Stimulated activated naive CD8-positive, alpha-beta T cell treated with anti-CD3 and anti-CD28 coated beads, Interleukin-15, Interleukin-2, amounts not matched to agents 100 ng/mL and 50 ng/mL, for 24 hours (primary cell): ENCODE results near the gene CDKAL1.
"Not testable (repeated sequence)": the region's sequence is repeated elsewhere in the genome, so short reads cannot be mapped to it uniquely, and the experiment has no call there.

Experiments used
- H3K27ac Mint-ChIP-seq: one replicate; pipeline ENCODE4 v1.8.0; 2021; ENCODE audit warnings: mild to moderate bottlenecking, mixed read lengths
- H3K27me3 Mint-ChIP-seq: one replicate; pipeline ENCODE4 v1.8.0; 2021; ENCODE audit warnings: mixed read lengths
- H3K36me3 Mint-ChIP-seq: one replicate; pipeline ENCODE4 v1.8.0; 2021; ENCODE audit warnings: low read depth, mixed read lengths
- H3K4me1 Mint-ChIP-seq: one replicate; pipeline ENCODE4 v1.8.0; 2021; ENCODE audit warnings: low read depth, mixed read lengths
- H3K4me3 Mint-ChIP-seq: one replicate; pipeline ENCODE4 v1.8.0; 2021; ENCODE audit warnings: mild to moderate bottlenecking, mixed read lengths
- H3K9me3 Mint-ChIP-seq: one replicate; pipeline ENCODE4 v1.8.0; 2021; ENCODE audit warnings: mixed read lengths

Gene CDKAL1

DNA sequence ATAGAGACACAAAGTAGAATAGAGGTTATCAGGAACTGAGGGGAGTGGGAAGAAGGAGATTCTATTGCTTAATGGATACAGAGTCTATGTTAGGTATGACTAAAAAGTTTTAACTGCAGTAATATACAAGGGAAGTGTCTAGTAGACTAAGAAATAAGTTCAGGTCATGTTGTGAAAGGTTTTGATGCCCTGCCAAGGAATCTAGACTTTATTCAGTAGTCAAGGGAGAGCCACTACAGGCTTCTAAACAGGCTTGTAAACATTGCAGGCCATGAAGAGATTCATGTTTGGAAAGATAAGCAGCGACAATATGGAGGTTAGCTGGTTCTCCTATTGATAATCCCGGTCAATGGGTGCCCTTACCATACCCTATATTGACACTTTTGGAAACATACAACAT is 706.5 kb downstream of the CDKAL1 start:
- H3K27ac Mint-ChIP-seq, result no peak overlapping the region
- H3K36me3 Mint-ChIP-seq, result peaks cover 8% of the 10 kb centered on the region
- peaks cover 34% of the 10 kb centered on the region for H3K9me3 Mint-ChIP-seq
- H3K4me1 Mint-ChIP-seq, result no peaks in the 10 kb centered on the region
- H3K4me3 Mint-ChIP-seq, result no peak overlapping the region
- H3K27me3 Mint-ChIP-seq, result no peaks in the 10 kb centered on the region

DNA sequence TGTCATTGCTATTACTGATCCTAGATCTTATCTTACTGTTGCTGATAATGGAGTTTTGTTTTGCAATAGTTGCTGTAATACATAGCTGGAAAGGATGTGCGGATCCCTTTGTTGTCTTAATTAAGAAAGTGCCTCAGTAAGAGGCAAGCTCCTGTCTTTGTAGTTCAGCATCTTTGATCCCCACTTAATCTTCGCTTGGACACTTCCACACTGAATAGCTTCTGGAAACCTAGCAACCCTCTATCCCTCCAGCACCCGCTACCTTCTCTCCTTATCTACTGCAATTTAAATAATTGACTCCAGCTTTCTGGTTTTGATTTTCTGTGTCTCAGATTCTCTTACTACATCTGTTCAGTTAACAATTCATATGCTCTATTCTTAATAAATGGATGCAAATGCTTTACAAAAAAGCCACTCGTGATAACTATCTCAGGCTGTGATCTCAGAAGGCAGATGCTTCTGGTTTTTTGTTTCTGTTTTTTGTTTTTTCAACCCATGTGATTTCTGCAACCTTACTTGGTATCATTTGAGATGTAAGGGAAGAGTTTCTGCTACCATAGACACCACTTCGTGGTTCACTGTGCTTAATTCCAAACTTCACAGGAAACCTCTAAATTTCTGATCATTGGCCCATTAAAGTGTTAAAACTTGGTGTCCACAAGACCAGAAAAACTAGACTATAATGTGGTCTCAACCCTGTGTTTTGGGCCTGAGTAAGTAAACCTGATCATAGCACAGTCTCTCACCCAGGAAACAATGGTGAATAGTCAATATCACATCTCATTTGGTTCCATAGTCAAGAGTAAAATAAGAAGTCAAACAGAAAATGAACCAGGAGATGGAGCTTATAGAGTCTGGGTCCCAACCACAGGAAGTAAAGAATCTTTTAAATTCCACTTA is 707.2 kb downstream of the CDKAL1 start:
- no peaks in the 10 kb centered on the region for H3K27me3 Mint-ChIP-seq
- peaks cover 34% of the 10 kb centered on the region for H3K9me3 Mint-ChIP-seq
- H3K36me3 Mint-ChIP-seq, result peaks cover 4% of the 10 kb centered on the region
- H3K4me1 Mint-ChIP-seq, result no peaks in the 10 kb centered on the region
- H3K4me3 Mint-ChIP-seq, result no peak overlapping the region
- no peak overlapping the region for H3K27ac Mint-ChIP-seq

- Mint-ChIP-seq H3K9me3 (peaks cover 10% of the 10 kb centered on the region), H3K27me3 (no peaks in the 10 kb centered on the region), H3K27ac (no peak overlapping the region), H3K4me3 (no peak overlapping the region), H3K4me1 (no peaks in the 10 kb centered on the region), H3K36me3 (no peaks in the 10 kb centered on the region)
These were observed 710.7 kb downstream of the CDKAL1 start for GRCh38 chr6:21244897-21245470.

GRCh38 chr6:21245488-21245887 is 711.2 kb downstream of the CDKAL1 start:
- Mint-ChIP-seq H3K9me3 (peaks cover 6% of the 10 kb centered on the region), H3K4me3 (no peak overlapping the region), H3K36me3 (no peaks in the 10 kb centered on the region), H3K27ac (no peak overlapping the region), H3K4me1 (no peaks in the 10 kb centered on the region), H3K27me3 (no peaks in the 10 kb centered on the region)

GRCh38 chr6:21246075-21246474 is 711.8 kb downstream of the CDKAL1 start:
- no peak overlapping the region for H3K4me3 Mint-ChIP-seq
- H3K9me3 Mint-ChIP-seq, result peaks cover 4% of the 10 kb centered on the region
- no peaks in the 10 kb centered on the region for H3K4me1 Mint-ChIP-seq
- no peak overlapping the region for H3K27ac Mint-ChIP-seq
- no peaks in the 10 kb centered on the region for H3K36me3 Mint-ChIP-seq
- no peaks in the 10 kb centered on the region for H3K27me3 Mint-ChIP-seq

DNA sequence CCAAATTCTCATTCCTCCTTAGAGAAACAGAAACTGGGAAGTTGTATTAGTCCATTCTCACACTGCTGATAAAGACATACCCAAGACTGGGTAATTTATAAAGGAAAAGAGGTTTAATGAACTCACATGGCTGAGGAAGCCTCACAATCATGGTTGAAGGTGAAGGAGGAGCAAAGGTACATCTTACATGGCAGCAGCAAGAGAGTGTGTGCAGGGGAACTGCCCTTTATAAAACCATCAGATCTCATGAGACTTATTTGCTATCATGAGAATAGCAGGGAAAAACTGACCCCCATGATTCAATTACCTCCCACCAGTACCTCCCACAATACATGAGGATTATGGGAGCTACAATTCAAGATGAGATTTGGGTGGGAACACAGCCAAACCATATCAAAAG is 720.2 kb downstream of the CDKAL1 start:
- H3K9me3 Mint-ChIP-seq, result peaks cover 14% of the 10 kb centered on the region
- not testable (repeated sequence) for H3K36me3 Mint-ChIP-seq, H3K27ac Mint-ChIP-seq, H3K4me1 Mint-ChIP-seq, H3K4me3 Mint-ChIP-seq
- H3K27me3 Mint-ChIP-seq, result peaks cover 20% of the 10 kb centered on the region

GRCh38 chr6:21256197-21256596 is 721.9 kb downstream of the CDKAL1 start:
- Mint-ChIP-seq H3K27me3 (peaks cover 20% of the 10 kb centered on the region), H3K4me1 (no peaks in the 10 kb centered on the region), H3K36me3 (no peaks in the 10 kb centered on the region), H3K9me3 (peaks cover 12% of the 10 kb centered on the region), H3K4me3 (no peak overlapping the region), H3K27ac (no peak overlapping the region)

GRCh38 chr6:21257125-21257524 is 722.9 kb downstream of the CDKAL1 start:
- no peaks in the 10 kb centered on the region for H3K36me3 Mint-ChIP-seq
- peaks cover 18% of the 10 kb centered on the region for H3K27me3 Mint-ChIP-seq
- H3K4me1 Mint-ChIP-seq, result no peaks in the 10 kb centered on the region
- no peak overlapping the region for H3K4me3 Mint-ChIP-seq
- H3K9me3 Mint-ChIP-seq, result peaks cover 8% of the 10 kb centered on the region
- no peak overlapping the region for H3K27ac Mint-ChIP-seq

DNA sequence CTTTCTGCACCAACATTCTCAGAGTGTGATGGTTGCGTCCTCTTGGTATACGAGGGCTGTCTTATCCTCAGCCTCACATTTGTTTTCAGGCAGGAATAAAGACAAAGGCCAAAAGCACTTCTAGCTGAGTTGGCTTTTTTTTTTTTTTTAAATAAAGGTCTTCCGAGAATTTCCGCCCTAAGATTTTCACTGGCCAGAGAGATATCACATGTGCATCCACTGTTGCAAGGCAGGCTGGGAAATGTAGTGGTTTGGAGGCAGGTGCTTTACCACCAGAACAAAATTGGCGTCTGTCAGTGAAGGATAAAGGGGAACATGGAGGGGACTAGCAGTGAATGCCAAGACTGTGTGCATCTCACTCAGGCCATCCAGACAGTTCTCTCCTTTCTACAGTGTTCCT is 724.4 kb downstream of the CDKAL1 start:
- H3K9me3 Mint-ChIP-seq, result peaks cover 5% of the 10 kb centered on the region
- H3K4me3 Mint-ChIP-seq, result no peak overlapping the region
- H3K27me3 Mint-ChIP-seq, result peaks cover 13% of the 10 kb centered on the region
- no peak overlapping the region for H3K27ac Mint-ChIP-seq
- H3K4me1 Mint-ChIP-seq, result peaks cover under 1% of the 10 kb centered on the region
- no peaks in the 10 kb centered on the region for H3K36me3 Mint-ChIP-seq

DNA sequence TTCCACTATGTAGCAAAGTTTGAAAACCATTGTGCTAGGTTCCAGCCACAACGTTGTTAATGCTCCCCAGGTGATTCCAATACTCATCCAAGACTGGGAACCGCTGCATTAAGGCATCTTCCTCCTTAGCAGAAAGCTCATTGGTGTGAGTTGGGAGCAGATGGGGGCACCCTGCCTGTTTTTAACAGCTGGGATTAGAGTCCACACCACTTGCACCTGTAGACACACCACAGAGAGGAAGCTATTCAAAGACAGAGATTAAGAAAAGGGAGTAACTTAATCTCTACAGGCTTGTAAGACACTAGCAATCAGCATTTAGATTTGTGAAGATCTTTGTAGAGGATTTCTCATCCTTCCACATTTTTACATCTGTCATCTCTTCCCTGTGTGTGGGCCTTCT is 725.4 kb downstream of the CDKAL1 start:
- Mint-ChIP-seq H3K27me3 (peaks cover 9% of the 10 kb centered on the region), H3K9me3 (peaks cover under 1% of the 10 kb centered on the region), H3K36me3 (no peaks in the 10 kb centered on the region), H3K4me1 (peaks cover 10% of the 10 kb centered on the region), H3K4me3 (no peak overlapping the region), H3K27ac (no peak overlapping the region)

GRCh38 chr6:21262504-21262903 is 728.2 kb downstream of the CDKAL1 start:
- H3K36me3 Mint-ChIP-seq, result no peaks in the 10 kb centered on the region
- H3K4me1 Mint-ChIP-seq, result peaks cover 21% of the 10 kb centered on the region
- H3K9me3 Mint-ChIP-seq, result no peaks in the 10 kb centered on the region
- no peaks in the 10 kb centered on the region for H3K27me3 Mint-ChIP-seq
- no peak overlapping the region for H3K27ac Mint-ChIP-seq
- H3K4me3 Mint-ChIP-seq, result no peak overlapping the region

DNA sequence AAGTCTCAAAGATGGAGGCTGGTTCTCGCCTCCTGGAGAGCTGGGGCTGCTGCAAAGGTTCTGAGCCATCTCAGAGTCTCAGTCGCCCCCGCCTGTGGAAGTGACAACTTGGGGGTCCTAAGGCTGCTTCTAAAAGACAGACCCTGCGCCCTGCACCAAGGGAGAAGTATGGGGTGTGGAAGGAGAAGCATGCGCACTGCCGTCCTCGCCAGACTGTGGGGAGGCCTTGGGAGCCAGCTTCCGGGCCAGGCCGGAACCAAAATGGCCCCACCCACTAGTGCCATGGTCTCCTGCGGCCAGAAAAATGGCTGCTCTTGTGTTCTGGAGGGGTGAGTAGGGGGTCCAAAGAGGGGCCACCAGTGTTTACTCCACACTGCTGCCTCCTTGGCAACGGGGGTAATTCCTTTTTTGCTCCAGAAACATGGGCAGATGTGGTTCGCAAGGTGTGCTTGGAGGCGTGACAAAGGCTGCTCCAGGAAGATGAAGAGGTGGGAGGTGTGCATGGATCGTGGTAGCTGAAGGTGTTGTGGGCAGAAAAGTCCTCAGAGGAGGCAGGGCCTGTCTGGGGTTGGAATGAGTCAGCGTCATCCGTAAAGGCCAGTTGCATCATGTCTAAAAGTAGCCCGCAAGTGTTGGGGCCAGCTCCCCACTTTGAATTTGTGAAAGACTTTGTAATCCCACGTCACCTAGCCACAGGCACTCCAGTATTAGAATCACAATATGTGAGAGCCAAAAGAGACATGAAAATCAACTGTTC is 729.5 kb downstream of the CDKAL1 start:
- Mint-ChIP-seq H3K27ac (no peak overlapping the region), H3K36me3 (no peaks in the 10 kb centered on the region), H3K4me1 (peaks cover 21% of the 10 kb centered on the region), H3K27me3 (no peaks in the 10 kb centered on the region), H3K9me3 (no peaks in the 10 kb centered on the region), H3K4me3 (no peak overlapping the region)

DNA sequence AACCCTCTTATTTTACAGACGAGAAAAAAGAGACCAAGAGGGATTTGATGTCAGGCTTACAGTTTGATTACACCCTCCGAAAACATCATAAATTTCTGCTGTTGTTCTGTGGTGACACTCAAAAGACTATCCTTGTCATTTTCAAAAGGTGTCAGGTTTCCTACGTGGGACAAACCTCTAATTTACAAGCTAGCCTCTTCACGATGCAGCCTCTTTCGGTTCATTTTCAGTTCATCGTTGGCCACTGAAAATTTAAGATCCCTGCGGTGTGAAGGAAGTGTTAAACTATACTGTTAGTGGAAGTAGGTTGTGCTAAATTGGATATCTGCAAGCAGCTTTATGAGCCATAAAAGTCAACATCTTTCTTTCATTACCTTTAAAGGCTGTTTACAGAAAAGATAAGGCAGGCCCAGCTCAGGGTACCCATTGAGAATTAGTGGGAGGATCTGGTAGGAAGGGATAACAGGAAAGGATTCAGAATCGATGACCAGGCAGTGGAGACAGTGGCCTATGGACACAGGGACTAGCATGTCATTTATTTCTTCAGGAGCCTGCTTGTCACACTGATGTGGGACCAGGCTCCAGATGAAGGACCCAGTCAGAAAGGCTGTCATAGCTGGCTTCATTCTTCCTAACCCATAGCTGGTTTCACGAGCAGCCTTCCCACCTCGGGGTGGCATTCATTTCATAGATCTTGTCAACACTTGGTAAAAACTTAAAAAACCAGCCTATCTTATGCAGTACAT is 730.2 kb downstream of the CDKAL1 start:
- Mint-ChIP-seq H3K27me3 (no peaks in the 10 kb centered on the region), H3K36me3 (no peaks in the 10 kb centered on the region), H3K9me3 (no peaks in the 10 kb centered on the region), H3K27ac (peak overlapping the region; percentile 57), H3K4me3 (peak overlapping the region; percentile 7), H3K4me1 (peaks cover 21% of the 10 kb centered on the region)

DNA sequence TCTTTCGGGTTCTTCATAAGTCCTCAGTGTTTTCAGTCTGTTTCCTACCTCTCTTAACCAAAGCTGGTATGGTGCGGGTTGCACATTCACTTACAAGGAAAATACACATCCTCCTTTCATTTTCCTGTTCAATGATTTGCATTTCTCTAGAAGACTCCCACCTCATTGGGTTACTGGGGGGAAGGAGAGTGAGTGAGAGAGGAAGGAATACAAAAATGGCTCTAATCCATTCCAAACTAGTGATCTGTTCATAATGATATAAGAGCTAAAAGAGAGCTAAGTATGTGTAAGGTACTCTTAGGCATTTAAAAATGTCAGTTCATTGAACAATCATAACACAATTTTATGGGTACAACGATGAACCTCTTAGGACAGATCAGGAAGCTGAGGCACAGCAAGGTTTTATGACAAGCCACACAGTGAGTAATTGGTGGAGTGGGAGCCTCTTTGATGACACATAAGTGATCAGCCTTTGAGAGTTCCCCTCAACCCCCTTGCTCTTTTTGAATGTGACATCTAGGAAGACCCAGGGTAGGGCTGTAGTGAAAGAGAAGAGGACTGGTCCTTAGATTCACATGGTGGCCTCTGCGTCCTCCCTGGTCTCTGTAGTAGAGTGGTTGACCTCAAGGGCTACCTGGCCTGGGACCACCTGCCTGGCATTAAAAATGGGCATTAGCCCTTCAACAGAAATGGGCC is 730.9 kb downstream of the CDKAL1 start:
- H3K36me3 Mint-ChIP-seq, result no peaks in the 10 kb centered on the region
- H3K4me3 Mint-ChIP-seq, result no peak overlapping the region
- H3K27me3 Mint-ChIP-seq, result peaks cover 4% of the 10 kb centered on the region
- peaks cover 21% of the 10 kb centered on the region for H3K4me1 Mint-ChIP-seq
- peak overlapping the region; percentile 57 for H3K27ac Mint-ChIP-seq
- H3K9me3 Mint-ChIP-seq, result no peaks in the 10 kb centered on the region
